GM12878 (cell line): ENCODE measurements around the gene BUB1B. TPM values are rescaled to one million over a fixed set of nuclear protein-coding genes. Genes with fewer than 3 reads are reported as not detected.

Experiments
- ATF2 ChIP-seq: IDR thresholded peaks from 2 replicates; pipeline ENCODE4 v1.6.1; 2012; ENCODE audit warnings: low read length, inconsistent platforms
- CUX1 ChIP-seq: IDR thresholded peaks from 2 replicates; pipeline ENCODE4 v1.6.1; 2012; ENCODE audit warnings: improper control_type of control experiment, low read depth, low read length; ENCODE audit not compliant: insufficient replicate concordance
- E2F8 ChIP-seq: fragments of 450-650 bp; IDR thresholded peaks from 2 replicates; pipeline ENCODE4 v1.6.1; 2018; ENCODE audit warnings: mild to moderate bottlenecking, low read depth, moderate library complexity; ENCODE audit not compliant: partially characterized antibody
- EED ChIP-seq: sonication (generic); IDR thresholded peaks from 2 replicates; pipeline ENCODE4 v1.6.1; 2016; ENCODE audit warnings: antibody characterized with exemption, low read depth
- MTA3 ChIP-seq: IDR thresholded peaks from 2 replicates; pipeline ENCODE4 v1.6.1; 2012; ENCODE audit warnings: low read length, inconsistent platforms, borderline replicate concordance
- MXI1 ChIP-seq: fragments of 150-350 bp; IDR thresholded peaks from 2 replicates; pipeline ENCODE4 v1.6.1; 2011; ENCODE audit warnings: low read depth, mild to moderate bottlenecking, inconsistent platforms, low read length, improper control_type of control experiment
- PKNOX1 ChIP-seq: fragments of 450-650 bp; IDR thresholded peaks from 2 replicates; pipeline ENCODE4 v1.6.1; 2016; ENCODE audit warnings: mild to moderate bottlenecking
- SREBF2 ChIP-seq: IDR thresholded peaks from 2 replicates; pipeline ENCODE4 v1.6.1; 2012; ENCODE audit warnings: mild to moderate bottlenecking, low read length
- YBX1 ChIP-seq: fragments of 450-650 bp; IDR thresholded peaks from 2 replicates; pipeline ENCODE4 v1.6.1; 2016; ENCODE audit warnings: antibody characterized with exemption
- ZNF207 ChIP-seq: fragments of 450-650 bp; IDR thresholded peaks from 2 replicates; pipeline ENCODE4 v1.6.1; 2014; ENCODE audit warnings: antibody characterized with exemption, mild to moderate bottlenecking, borderline replicate concordance
- ZNF217 ChIP-seq: fragments of 450-650 bp; IDR thresholded peaks from 2 replicates; pipeline ENCODE4 v1.6.1; 2017; ENCODE audit warnings: antibody characterized with exemption, mild to moderate bottlenecking
- polyA plus RNA-seq, 11 experiments: library from polyadenylated mRNA; depleted of rRNA in 4 of 11; unstranded in 6 of 11; stranded (reverse) in 5 of 11; fragments of >200 nt; fragmentation: Nextera tagmentation in 4 of 11; fragmentation: Illumina TruSeq in 1 of 11; extraction: Ambion mirVana in 4 of 11; extraction: Trizol in 1 of 11; gene quantifications; 1 replicate in 1 of 11; 2 replicates in 10 of 11; pipeline versions ENCODE4 v1.2.1 to v1.2.3, GENCODE V29; 2011 to 2016; ENCODE audit warnings: inconsistent platforms in 2 of 11, missing spikeins in 2 of 11, low read depth in 1 of 11
- total RNA-seq, 4 experiments: library from RNA; depleted of rRNA in 3 of 4; stranded (reverse); fragments of >200 nt in 3 of 4; fragmentation: Illumina TruSeq in 1 of 4; extraction: Trizol in 1 of 4; gene quantifications; 2 replicates each; pipeline versions ENCODE4 v1.2.1 to v1.2.3, GENCODE V29; 2013 to 2021
- TF ChIP-seq, protein P1 (sequence below): IDR thresholded peaks from 2 replicates; pipeline ENCODE4 v1.6.1; 2012; ENCODE audit warnings: low read depth, low read length, improper control_type of control experiment
- TF ChIP-seq, protein P2 (sequence below): fragments of 450-650 bp; IDR thresholded peaks from 2 replicates; pipeline ENCODE4 v1.6.1; 2017; ENCODE audit warnings: borderline replicate concordance

Gene BUB1B
- total and polyA plus RNA-seq, 10 of the 15 experiments (the other 5 are each of a cell fraction or from before 2014, with no cell fraction given), result 29.1 to 98.6 (median 77.3) TPM

DNA sequence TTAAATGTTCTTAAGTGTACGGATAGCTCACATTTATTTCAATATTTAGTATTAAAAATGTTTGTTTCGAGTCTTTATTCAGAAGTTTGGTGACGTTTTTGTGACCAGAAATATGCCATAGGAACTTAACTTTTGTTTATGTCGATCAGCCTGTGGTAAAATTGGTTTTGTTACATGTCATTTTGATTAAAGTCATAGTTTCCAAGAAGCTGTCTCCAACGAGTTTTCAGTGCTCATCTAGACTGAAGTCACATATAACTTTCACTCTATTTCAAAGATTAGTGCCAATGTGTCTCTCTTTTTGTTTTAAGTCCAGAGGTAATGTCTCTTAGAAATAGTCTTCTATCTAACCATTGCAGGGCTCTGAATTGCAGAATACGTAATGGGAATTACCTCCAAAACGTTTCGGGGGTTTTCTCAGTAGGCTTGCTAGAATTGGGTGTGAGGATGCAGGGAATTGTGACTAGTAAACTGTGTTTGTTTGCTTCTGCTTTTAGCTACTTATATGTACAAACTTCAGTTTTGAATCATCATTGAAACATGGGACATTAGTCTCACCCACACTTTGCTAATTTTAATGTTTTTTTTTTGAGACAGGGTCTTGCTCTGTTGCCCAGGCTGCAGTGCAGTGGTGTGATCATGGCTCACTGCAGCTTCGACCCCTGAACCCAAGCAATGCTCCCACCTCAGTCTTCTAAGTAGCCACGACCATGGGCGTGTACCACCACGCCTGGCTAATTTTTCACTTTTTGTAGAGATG, 3.0 kb downstream of the BUB1B start (continued):
- TF ChIP-seq CUX1 (no peak), ATF2 (peak; percentile 85), ZNF217 (no peak), ZNF207 (no peak), E2F8 (no peak), MTA3 (0 out of 2 replicates have a peak, but pooled peaks have one; percentile 58), PKNOX1 (no peak), MXI1 (no peak), EED (peak; percentile 79), SREBF2 (no peak), YBX1 (no peak)
- TF ChIP-seq, protein P1, sequence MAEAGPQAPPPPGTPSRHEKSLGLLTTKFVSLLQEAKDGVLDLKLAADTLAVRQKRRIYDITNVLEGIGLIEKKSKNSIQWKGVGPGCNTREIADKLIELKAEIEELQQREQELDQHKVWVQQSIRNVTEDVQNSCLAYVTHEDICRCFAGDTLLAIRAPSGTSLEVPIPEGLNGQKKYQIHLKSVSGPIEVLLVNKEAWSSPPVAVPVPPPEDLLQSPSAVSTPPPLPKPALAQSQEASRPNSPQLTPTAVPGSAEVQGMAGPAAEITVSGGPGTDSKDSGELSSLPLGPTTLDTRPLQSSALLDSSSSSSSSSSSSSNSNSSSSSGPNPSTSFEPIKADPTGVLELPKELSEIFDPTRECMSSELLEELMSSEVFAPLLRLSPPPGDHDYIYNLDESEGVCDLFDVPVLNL, result no peak
- TF ChIP-seq, protein P2, sequence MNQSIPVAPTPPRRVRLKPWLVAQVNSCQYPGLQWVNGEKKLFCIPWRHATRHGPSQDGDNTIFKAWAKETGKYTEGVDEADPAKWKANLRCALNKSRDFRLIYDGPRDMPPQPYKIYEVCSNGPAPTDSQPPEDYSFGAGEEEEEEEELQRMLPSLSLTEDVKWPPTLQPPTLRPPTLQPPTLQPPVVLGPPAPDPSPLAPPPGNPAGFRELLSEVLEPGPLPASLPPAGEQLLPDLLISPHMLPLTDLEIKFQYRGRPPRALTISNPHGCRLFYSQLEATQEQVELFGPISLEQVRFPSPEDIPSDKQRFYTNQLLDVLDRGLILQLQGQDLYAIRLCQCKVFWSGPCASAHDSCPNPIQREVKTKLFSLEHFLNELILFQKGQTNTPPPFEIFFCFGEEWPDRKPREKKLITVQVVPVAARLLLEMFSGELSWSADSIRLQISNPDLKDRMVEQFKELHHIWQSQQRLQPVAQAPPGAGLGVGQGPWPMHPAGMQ, result no peak
